ENCODE data around the gene FAM117B.
"Not testable (repeated sequence)": the region's sequence is repeated elsewhere in the genome, so short reads cannot be mapped to it uniquely, and the experiment has no call there.

FAM117B gene

DNA sequence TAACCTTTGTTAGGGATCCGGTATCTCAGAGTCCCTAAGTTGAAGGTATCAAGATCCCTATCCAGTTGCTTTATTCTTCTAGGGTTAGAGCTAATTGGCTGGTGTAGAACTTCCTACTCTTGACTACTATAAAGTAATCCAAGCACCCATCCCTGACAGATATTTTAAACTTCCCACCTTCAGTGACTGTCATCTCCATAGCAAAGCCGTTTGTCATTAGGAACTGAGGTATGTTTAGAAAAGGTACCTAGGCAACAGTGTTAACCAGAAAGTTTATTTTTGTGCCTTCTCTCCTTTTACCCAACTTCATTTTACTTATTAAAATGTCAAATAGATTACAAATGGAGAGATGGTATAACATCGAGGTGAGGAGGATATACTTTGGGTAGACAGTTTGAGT is 4.5 kb downstream of the FAM117B start:
- DNase-seq, result no peak

DNA sequence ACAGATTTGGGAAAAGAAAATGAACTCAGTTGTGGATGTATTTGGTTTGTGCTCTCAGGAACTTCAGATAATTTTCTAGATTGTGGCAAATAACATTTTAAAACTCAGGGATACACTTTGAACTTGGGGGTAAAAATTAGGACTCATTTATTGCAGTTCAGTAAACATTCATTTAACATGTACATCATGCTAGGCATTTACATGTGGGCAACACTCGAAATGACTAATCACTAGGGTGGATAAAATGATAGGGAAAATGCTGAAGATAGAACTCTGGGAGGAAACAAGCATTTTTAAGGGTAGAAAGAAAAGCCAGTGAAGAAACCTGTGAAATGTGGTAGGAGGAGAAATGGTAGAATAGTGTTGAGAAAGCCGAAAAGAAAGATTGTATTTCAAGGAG is 7.8 kb downstream of the FAM117B start:
- no peak for DNase-seq

DNA sequence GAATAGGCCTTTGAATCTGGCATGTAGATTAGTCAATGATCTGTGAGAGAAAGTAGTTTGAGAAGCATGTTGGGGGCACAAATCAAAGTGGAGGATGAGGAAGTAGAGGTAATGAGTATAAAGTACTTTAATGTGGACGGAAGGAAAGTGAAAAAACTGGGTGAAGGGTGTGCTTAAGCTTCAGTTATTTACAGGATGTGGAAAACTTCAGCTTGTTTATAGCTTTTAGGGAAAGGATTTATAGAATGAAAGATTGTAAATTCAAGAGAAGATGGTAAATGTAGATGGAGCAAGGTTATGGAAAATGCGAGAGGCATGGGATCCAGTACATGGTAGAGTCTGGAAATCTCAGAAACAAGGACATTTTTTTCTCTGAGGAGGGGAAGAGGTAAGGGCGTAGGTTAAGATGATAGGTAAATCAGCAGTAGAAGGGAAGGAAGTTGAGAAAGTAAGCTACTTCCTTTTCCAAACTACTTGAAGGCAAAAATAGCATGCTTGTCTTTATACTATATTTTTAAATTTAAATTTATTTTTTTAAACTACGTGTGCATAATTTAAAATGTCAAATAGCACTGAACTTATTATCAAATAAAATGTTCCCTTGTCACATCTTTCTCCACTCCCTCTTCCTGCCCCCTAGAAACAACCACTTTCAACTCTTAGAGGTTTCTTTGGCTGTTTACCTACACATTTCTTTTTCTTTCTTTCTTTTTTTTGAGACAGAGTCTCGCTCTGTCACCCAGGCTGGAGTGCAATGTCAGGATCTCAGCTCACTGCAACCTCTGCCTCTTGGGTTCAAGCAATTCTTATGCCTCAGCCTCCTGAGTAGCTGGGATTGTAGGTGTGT is 8.5 kb downstream of the FAM117B start:
- DNase-seq, result no peak

DNA sequence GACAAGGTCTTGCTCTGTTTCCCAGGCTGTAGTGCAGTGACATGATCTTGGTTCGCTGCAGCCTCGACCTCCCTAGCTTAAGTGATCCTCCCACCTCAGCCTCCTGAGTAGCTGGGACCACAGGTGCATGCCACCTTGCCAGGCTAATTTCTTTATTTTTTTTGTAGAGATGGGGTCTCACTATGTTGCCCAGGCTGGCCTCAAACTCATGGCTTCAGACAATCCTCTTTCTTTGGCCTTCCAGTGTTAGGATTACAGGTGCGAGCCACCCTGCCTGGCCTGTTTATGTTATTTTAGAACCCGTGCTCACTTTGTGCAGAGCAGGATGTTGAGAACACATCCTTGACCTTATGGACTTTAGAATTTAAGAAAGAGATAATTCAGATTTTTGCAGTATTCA is 17.4 kb downstream of the FAM117B start:
- no peak for DNase-seq

DNA sequence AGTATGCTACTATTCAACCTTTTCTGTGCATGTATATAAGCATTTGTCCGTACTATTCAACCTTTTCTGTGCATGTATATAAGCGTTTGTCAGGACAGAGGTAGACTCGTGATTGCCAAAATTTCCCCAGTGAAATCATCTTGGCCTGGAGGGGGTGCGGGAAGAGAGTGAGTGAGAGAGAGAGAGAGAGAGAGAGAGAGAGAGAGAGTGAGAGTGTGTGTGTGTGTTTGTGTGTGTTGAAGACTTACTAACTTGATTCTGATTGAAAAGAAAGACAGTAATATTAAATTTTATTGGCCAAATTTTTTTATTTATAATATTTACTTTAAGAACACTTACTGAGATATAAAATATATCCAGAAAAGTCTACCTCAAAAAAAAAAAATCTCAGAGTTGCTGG is 19.1 kb downstream of the FAM117B start:
- DNase-seq, result no peak

DNA sequence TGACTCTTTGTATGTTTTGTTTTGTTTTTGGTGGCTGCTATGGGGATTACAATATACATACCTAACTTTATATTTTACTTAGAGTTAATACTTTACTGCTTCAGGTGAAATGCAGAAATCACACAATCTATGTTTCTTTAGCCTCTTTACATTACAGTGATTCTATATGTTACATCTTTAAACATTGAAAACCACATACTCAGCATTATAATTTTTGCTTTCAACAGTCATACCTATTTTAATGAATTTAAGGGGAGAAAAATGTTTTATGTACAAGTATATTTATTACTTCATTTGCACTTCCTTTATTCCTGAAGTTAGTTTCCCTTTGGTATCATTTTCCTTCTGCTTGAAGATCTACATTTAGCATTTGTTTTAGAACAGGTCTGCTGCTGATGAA is 23.1 kb downstream of the FAM117B start:
- DNase-seq, result no peak

DNA sequence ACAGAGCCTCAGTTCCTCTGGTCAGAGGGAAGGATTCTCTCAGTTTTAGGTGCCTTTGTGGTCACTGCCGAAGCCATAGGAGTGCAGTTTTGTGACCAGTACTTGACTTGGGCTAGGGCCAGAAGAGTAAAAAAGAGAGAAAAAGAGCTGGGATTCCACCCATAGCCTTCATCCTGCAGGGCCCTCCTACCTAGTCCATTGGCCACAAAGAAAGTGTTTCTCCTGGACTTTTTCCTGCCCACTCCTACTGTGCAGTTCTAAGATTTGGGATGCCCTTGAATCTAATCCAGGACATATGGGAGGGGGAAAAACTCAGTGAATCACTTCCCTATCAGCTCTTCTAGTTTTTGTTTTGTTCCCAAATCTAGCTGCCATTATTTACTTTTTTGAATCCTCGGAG is 26.0 kb downstream of the FAM117B start:
- no peak for DNase-seq

DNA sequence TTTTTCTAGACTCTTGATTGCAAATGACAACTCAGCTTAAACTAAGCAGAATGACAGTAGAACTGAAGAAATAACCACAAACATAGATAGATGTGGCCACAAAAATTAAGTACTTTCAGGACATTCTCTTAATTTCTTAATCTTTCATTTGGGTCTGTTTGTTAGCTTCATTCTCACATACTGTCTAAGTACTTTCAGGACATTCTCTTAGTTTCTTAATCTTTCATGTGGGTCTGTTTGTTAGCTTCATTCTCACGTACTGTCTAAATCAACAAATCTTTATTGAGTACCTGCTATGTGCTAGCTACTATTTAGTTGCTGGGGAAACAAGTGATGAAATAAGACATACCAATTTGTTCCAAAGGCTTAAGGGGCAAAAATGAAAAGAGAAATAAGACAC is 35.1 kb downstream of the FAM117B start:
- DNase-seq, result no peak

DNA sequence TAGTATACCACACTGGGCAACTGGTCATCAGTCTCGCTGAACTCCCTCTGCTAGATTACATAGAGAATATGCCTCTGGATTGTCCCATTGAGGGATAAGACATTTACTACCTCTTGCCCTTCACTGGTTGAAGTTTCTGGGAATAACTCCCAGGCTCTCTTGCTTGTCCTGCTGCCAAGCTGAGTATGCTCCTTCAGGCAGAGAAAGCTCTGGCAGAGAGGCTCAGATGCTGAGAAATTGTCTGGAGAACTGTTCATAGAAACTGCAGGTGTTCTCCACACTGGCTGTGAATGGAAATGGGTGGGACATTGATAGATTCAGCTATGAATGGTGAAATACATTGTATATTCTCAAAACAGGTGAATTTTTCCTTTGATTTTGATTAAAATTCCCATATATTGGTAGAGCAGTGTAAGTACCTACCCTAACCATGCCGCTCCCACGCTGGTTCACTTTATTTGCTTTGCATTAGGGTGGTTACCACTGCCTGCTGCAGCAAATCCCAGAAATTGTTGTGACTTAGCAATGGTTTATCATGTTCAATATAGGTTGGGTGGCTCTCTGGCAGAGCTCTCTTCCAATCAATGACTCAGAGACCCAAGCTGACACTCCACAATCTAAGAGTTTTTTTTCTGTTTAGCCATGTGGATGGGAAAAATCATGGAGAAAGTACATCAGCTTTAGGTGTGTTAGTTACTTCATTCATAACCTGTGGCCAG is 36.7 kb downstream of the FAM117B start:
- no peak for DNase-seq

DNA sequence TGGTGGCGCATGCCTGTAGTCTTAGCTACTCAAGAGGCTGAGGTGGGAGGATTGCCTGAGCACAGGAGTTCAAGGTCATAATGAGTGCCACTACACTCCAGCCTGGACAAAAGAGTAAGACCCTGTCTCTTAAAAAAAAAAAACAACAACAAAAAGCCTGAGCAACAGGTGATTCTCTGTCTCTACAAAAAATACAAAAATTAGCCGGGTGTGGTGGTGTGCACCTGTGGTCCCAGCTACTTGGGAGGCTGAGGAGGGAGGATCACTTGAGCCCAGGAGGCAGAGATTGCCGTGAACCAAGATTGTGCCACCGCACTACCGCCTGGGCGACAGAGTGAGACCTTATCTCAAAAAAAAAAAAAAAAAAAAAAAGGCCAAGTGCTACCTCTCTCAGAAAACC is 40.3 kb downstream of the FAM117B start:
- not testable (repeated sequence) for DNase-seq

DNA sequence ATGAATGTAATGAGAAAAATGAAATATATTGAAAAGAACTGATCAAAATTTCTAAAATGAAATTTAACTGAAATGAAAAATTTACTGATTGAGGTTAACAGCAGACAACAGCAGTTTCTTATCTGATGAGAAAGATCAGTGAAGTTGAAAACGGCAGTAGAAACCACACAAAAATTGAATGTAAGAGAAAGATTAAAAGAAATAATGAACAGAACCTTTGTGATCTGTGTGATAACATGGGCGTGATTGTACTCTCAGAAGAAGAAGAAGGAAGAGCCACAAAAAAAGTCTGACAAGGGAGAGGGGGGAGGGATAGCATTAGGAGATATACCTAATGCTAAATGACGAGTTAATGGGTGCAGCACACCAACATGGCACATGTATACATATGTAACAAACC is 45.2 kb downstream of the FAM117B start:
- no peak for DNase-seq

DNA sequence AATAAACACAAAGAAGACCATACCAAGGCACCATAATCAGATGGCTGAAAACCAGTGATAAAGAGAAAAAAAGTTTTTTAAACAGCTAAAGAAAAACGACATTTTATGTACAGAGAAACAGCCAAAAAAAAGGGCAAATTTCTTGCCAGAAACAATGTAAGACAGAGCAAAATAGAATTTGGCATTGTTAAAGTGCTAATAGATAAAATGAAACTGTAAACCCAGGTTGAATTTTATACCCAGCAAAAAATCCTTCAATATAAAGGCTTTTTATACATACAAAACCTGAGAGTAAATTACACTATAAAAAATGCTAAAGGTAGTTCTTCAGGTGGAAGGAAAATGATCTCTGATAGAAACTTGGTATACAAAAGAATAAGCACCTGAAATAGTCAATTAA is 45.7 kb downstream of the FAM117B start:
- no peak for DNase-seq

DNA sequence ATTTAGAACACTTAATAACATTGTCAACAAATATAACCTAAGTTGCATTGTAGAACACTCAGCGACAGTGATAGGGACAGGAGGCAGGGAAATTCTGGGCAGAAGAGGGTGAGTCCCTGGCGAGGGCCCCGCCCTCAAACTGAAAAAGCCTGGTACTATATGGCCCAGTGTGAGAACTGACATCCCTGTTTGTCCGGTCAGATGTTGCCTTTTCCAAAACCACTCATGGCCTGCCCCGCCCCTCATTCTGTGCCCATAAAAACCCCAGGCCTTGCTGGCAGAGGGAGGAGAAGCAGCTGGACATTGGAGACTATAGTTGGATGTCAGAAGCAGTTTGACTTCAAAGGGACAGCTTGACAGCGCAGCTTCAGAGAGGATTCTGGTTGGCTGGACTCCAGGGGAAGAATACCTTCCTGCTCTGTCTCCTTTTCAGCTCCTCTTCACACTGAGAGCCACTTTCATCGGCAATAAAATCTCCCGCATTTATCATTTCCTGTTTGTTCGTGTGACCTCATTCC is 47.0 kb downstream of the FAM117B start:
- DNase-seq, result no peak

DNA sequence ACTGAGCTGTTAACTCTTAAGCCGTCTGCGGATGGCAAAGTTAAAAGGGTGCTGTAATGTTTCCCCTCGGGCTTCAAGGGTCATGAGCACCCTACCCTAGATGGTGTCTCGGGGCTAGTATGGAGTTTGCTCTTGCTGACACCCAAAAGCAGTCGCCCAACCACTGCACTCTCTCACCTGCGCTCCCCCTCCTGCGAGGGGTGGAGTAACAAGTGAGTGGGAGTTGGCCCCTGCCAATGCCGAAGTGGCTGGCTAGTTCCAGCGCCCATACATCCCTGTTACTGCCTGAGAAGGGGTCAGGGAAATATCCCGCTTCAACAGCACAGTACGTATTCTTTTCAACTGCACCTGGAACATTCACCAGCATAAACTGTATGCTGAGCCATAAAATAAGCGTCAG is 47.5 kb downstream of the FAM117B start:
- no peak for DNase-seq

DNA sequence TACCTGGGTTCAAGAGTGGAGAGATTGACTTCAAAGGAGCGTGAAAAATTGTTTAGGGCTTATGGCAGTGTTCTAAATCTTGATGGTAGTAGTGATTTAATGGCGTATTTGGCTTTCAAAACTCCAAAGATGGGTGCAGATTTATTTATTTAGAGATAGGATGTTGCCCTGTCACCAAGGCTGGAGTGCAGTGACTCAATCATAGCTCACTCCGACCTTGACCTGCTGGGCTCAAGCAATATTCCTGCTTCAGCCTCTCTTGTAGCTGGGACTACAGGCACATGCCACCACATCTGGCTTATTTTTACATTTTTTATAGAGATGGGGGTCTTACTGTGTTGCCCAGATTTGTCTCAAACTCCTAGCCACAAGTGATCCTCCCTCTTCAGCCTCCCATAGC is 52.5 kb downstream of the FAM117B start:
- DNase-seq, result no peak

DNA sequence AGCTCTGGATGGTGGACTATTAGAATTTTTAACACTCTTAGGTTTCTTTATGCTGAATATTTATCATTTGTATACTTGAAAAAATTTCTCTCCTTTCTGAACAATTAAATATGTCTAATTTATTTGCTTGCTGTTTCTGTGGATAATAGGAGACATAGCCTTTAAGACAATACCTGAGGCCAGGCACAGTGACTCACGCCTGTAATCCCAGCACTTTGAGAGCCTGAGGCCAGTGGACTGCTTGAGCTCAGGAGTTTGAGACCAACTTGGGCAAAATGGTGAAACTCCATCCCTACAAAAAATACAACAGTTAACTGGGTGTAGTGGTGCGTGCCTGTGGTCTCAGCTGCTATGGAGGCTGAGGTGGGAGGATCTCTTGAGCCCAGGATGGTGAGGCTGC is 54.7 kb downstream of the FAM117B start:
- DNase-seq, result no peak

DNA sequence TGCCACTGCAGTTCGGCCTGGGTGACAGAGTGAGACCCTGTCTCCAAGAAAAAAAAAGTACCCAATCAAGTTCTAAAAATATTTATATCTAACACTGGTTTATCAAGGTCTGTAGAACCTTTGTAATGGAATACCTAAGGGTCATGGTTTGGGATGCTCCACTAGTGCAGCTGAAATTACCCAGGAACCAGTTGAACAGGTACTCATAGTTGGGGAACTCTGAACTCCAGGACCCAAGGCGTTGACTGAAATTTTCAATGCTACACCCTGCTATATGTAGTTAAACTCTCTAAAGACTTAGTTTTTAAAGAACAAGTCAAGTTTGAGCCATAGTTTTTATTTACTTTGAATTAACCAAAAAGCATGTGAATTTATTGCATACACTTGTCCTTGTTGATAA is 55.1 kb downstream of the FAM117B start:
- DNase-seq, result no peak

DNA sequence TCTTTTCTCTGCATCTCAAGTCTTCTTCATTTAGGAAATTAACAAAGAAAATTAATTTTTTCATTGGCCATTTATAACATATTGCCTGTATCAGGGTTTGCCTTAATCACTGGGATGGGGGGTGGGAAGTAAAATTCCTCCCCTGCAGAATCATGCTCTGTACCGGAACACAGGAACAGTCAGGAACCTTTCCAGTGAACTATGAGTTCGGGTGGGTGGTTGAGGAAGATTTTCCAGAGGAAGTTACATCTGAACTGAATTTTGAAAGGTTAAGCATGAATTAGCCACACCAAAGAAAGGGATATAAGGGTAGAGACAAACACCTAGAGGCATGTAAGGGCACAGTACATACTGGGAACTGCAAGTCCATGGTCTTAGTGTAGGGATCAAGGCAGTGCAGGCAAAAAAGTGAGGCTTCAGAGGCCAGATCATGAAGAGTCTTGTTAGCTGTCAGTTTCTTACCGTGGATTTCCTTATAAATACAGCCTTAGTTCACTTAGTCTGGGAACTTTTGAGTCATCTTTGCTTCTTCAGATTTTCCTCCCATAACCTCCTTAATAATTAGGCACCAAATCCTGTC is 55.6 kb downstream of the FAM117B start:
- no peak for DNase-seq

DNA sequence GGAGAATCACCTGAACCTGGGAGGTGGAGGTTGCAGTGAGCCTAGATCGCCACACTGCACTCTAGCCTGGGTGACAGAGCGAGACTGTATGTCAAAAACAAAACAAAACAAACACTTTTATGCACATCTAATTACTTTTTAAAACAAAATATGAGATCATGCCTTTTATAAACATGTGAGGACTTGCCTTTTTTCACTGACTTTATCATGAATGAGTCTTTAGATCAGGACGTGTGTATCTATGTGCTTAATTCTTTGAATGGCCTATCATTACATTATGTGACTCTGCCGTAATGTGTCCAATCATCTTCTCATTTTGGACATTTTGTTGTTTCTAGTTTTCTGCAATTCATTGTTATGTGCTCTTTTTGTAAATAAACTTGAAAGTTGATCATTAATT is 58.7 kb downstream of the FAM117B start:
- no peak for DNase-seq

DNA sequence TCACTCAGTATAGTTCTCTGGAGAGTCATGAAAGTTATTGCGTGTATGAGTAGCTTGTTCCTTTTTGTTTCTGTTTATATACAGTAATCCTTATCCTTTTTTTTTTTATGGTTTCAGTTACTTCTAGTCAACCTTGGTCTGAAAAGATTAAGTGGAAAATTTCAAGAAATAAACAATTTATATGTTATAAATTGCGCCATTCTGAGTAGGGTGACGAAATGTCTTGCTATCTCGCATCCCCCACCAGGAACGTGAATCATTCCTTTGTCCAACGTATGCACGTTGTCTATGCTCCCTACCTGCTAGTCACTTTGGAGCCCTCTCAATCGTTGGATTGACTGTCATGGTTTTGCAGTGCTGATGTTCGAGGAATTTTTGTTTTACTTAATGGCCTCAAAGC is 60.4 kb downstream of the FAM117B start:
- no peak for DNase-seq

DNA sequence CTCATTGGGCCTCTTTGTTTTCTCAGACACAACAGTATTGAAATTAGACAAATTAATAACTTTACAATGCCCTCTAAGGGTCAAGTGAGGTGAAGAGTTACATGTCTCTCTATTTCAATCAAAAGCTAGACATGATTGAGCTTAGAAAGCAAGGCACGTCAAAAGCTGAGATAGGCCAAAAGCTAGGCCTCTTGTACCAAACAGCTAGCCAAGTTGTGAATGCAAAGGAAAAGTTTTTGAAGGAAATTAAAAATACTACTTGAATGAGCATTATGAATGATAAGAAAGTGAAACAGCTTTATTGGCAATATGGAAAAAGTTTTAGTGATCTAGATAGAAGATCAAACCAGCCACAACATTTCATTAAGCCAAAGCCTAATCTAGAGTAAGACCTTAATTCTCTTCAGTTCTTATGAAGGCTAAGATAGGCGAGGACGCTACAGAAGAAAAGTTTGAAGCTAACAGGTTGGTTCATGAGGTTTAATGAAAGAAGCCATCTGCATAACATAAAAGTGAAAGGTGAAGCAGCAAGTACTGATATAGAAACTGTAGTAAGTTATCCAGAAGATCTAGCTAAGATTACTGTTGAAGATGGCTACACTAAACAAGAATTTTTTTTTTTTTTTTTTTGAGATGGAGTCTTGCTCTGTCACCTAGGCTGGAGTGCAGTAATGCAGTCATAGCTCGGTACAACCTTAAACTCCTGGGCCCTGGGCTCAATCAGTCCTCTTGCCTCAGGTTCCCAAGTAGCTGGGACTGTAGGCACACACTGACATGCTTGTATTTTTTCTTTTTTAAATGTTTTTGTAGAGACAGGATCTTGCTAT is 65.5 kb downstream of the FAM117B start:
- DNase-seq, result no peak

DNA sequence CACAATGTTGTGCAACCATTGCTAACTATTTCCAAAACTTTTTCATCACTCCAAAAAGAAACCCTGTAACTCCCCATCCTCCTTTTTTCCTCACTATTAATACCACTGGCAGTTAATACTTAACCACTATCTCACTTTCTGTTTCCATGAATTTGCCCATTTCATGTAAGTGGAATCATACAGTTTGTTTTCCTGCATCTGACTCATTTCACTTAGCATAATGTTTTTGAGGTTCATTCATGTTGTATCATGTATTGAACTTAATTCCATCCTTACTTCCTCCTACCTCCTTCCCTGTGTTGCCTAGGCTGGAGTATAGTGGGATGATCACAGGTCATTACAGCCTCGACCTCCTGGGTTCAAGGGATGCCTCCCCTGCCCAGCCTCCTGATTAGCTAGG is 68.3 kb downstream of the FAM117B start:
- DNase-seq, result no peak

DNA sequence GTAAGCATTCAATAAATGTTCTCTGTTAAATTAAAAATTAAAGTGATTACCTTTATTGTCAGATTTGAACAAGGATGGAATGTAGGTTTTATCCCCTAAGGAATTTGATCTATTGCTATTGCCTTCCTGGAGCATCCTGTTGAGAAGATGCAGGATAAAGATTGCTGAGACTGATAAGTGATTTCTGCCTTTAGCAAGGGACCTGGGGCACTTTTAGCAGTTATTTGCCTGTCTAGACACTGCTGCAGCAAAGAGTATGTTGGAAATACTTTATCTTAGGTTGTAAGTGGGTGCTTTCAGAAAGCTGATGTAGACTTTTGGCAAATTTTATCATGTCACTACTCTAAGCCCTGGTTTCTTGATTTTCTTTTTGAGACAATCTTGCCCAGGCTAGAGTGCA is 69.5 kb downstream of the FAM117B start:
- DNase-seq, result no peak
